TTC549 (cell line): Measurements from ENCODE around the gene FCN2.

Source experiments
- FAIRE-seq: peaks from 2 replicates; lab custom pipeline; 2012; peaks lifted over from hg19 to GRCh38; lab: Jason Lieb, UNC

The FCN2 gene

DNA sequence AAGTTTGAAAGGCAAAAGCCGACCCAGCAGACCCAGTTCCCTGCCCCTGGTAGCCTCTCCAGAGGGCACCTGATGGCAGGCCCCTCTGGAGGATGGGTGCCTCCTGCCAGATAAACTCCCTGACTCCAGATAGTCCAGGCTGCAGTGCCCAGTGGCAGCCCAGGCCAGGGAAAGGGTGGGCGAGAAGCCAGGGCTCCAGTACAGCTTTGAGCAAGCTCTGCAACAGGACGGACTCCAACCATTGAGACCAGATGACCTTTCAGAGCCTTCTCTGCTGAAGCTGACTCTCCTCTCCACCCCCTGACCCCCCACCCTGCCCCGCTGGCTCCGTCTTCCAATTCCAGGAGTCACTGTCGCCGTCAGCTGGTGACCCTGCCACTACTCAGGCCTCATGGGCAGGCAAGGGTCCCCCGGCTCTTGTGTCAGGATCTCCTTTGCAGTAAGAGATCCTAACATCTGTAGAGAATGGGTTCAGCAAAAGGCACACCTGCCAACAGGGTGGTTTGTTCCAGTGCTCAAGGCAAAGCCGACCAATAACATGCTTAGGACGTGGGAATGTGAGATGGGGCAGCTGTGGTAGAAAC is 52.6 kb downstream of the FCN2 start:
- FAIRE-seq, result no peak

DNA sequence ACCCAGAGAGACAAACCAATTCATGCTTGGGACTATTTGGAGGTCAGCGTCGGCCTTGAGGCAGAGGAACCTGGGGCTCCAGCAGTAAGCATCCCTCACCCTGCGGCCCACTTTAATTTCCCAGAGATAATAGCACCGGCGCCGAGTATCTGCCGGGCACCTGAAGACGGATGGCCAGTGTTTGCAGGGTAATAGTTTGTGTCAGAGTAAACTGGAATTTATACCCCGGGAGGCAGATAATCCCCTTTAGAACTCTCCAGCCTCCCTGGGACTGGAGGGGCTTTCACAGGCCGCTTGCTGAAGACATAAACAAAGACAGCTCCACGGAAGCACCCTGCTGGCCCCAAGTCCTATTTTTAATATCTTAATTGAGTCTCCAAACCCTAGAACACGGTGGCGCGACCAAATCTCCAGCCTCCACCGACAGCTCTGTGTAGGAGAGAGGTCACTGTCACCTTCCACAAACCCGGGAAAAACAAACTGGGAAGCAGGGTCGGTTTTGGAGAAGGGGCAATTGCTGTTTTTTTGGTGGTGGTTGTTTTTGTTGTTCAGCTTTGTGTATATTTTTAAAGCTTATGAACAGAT is 54.5 kb downstream of the FCN2 start:
- FAIRE-seq, result no peak

DNA sequence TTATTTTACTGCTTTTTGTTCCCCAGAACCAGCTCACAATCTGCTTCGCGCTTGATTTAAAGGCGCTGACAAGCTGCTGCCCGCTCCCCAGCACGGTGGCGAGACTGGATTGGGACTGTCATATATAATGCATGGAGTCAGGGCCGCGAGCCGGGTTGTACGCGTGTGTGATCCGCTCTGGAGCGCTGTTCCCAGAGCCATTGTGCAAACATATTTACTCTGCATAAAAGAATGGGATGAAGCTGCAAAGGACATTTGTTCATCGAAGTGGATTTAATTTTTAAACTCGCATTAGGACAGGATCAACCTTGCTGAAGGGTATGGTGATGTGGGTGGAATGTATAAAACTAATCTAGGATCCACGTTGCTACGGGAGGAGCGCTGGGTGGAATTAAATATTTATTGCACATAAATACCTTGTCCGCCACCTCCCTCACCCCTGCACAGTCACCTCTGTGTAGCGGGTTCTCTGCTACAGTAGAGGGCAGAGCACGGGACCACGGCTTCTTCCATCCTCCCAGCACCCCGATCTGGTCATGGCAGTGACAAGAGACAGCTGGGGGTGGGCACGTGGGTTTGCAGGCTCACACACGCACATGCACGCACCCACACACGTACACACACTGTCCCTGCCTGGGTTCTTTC is 55.2 kb downstream of the FCN2 start:
- no peak for FAIRE-seq

DNA sequence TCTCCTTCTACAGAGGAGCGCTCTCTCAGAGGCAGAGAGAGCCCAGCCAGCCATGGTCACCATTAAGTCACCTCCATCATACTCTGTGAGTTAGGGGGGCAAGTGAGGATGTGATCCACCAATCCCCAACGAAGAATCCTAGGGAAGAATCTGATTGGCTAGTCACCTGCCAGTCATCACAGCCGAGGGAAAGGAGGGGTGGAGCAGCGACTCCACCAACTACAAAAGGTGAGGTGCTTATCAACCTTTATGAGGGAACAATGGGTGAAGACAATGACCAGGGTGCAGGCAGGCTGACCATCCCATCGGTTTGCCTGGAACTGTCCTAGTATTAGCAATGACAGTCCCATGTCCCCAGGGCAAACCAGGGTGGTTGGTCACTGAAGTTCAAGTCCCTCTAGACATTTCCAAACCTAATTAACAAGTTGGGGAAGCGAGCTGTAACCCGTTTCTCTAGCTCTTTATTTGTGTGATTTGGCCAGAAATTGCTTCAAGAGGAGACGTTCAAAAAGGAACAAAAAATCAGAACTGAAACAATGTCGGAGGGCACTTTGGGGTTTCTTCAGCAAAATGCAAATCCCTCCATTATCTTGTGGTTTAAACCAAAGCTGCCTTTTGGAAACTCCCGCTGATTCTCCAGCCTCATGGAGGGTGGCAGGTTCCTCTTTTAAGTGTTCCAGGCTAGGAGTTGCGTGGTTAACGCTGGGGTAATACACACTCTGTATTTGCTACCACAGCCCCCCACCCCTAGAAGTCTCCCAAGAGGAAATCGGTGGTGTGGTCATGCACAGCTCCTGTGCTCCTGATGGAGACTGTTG is 55.9 kb downstream of the FCN2 start:
- no peak for FAIRE-seq
